Measurements from ENCODE around the gene LPP. TPM values are rescaled to one million over a fixed set of nuclear protein-coding genes. Genes with fewer than 3 reads are reported as not detected.

The LPP gene
- total RNA-seq, 1 experiment from 2014 or later: 20.4 TPM

GRCh38 chr3:188282871-188283270 lies 128.9 kb downstream of the LPP start:
- intact Hi-C loops (cut with micrococcal nuclease): no loop called here
- no peaks in the 10 kb centered on the region for H4K20me1 ChIP-seq (ENCODE audit: low read length)
- H3K27me3 ChIP-seq (ENCODE audit: low read length): no peaks in the 10 kb centered on the region
- no peaks in the 10 kb centered on the region for H3F3A ChIP-seq (ENCODE audit: low read length, unreplicated experiment)
- H3K36me3 ChIP-seq (ENCODE audit: low read depth, low read length): no peaks in the 10 kb centered on the region
- H3K9me2 ChIP-seq (replicated peaks; ENCODE audit: low read length): no peaks in the 10 kb centered on the region
- DNase-seq: no peak
- peaks cover 27% of the 10 kb centered on the region for H3K79me2 ChIP-seq (ENCODE audit: low read length)
- H3K9me3 ChIP-seq (ENCODE audit: low read length): no peaks in the 10 kb centered on the region
- H2AFZ ChIP-seq (ENCODE audit: low read length): no peak overlapping the region
- no peak overlapping the region for H3K9ac ChIP-seq (ENCODE audit: low read length)
- CTCF ChIA-PET: no interaction called here
- no peak overlapping the region for H3K27ac ChIP-seq (ENCODE audit: low read length)
- POLR2A ChIA-PET (ENCODE audit: unreplicated experiment): no interaction called here
- no peak overlapping the region for H3K4me3 ChIP-seq (ENCODE audit: low read length)
- no TSS peak for BruUV-seq (replicated peaks)
- no peak overlapping the region for H3K4me2 ChIP-seq (ENCODE audit: low read length)
- peaks cover 39% of the 10 kb centered on the region for H3K4me1 ChIP-seq (ENCODE audit: insufficient read depth, low read length)
- no peak for ATAC-seq
- no peak for TF ChIP-seq EZH2phosphoT487 (IDR thresholded peaks at IDR 0.05; ENCODE audit: borderline replicate concordance, low read length)
- no peak for TF ChIP-seq CTCF (conservative IDR thresholded peaks at IDR 0.05; ENCODE audit: low read depth, low read length)
- TF ChIP-seq EZH2 (IDR thresholded peaks at IDR 0.05; ENCODE audit: low read length, unreplicated experiment): no peak

GRCh38 chr3:188283347-188283746 lies 129.4 kb downstream of the LPP start:
- ChIA-PET POLR2A (ENCODE audit: unreplicated experiment) (no interaction called here), CTCF (no interaction called here)
- H4K20me1 ChIP-seq (ENCODE audit: low read length): no peaks in the 10 kb centered on the region
- no peaks in the 10 kb centered on the region for H3K9me3 ChIP-seq (ENCODE audit: low read length)
- H3K9ac ChIP-seq (ENCODE audit: low read length): no peak overlapping the region
- no peaks in the 10 kb centered on the region for H3F3A ChIP-seq (ENCODE audit: low read length, unreplicated experiment)
- H3K4me3 ChIP-seq (ENCODE audit: low read length): no peak overlapping the region
- no peak for ATAC-seq
- intact Hi-C loops (cut with micrococcal nuclease): no loop called here
- H3K36me3 ChIP-seq (ENCODE audit: low read depth, low read length): no peaks in the 10 kb centered on the region
- H3K27me3 ChIP-seq (ENCODE audit: low read length): no peaks in the 10 kb centered on the region
- H3K9me2 ChIP-seq (replicated peaks; ENCODE audit: low read length): no peaks in the 10 kb centered on the region
- BruUV-seq (replicated peaks): no TSS peak
- no peak for DNase-seq
- H3K79me2 ChIP-seq (ENCODE audit: low read length): peaks cover 31% of the 10 kb centered on the region
- no peak for TF ChIP-seq EZH2 (IDR thresholded peaks at IDR 0.05; ENCODE audit: low read length, unreplicated experiment)
- no peak for TF ChIP-seq EZH2phosphoT487 (IDR thresholded peaks at IDR 0.05; ENCODE audit: borderline replicate concordance, low read length)
- TF ChIP-seq CTCF (conservative IDR thresholded peaks at IDR 0.05; ENCODE audit: low read depth, low read length): no peak; the same call in 1 of the 2 replicates
- peaks cover 39% of the 10 kb centered on the region for H3K4me1 ChIP-seq (ENCODE audit: insufficient read depth, low read length)
- H3K27ac ChIP-seq (ENCODE audit: low read length): no peak overlapping the region
- H2AFZ ChIP-seq (ENCODE audit: low read length): no peak overlapping the region
- H3K4me2 ChIP-seq (ENCODE audit: low read length): no peak overlapping the region

- no peak for TF ChIP-seq EZH2phosphoT487 (IDR thresholded peaks at IDR 0.05; ENCODE audit: borderline replicate concordance, low read length)
- TF ChIP-seq EZH2 (IDR thresholded peaks at IDR 0.05; ENCODE audit: low read length, unreplicated experiment): no peak
- no peak for TF ChIP-seq CTCF (conservative IDR thresholded peaks at IDR 0.05; ENCODE audit: low read depth, low read length)
- BruUV-seq (replicated peaks): no TSS peak
- H3K79me2 ChIP-seq (ENCODE audit: low read length): peaks cover 31% of the 10 kb centered on the region
- no peaks in the 10 kb centered on the region for H3F3A ChIP-seq (ENCODE audit: low read length, unreplicated experiment)
- H3K27ac ChIP-seq (ENCODE audit: low read length): no peak overlapping the region
- no peak overlapping the region for H2AFZ ChIP-seq (ENCODE audit: low read length)
- intact Hi-C loops (cut with micrococcal nuclease): no loop called here
- POLR2A ChIA-PET (ENCODE audit: unreplicated experiment): interaction anchor here (1.0 kb wide), 1 partner anchor 29 kb away, joined by 6 read pairs; no protein-coding TSS in a partner anchor
- no peak overlapping the region for H3K9ac ChIP-seq (ENCODE audit: low read length)
- H3K4me2 ChIP-seq (ENCODE audit: low read length): no peak overlapping the region
- no peaks in the 10 kb centered on the region for H3K27me3 ChIP-seq (ENCODE audit: low read length)
- H4K20me1 ChIP-seq (ENCODE audit: low read length): no peaks in the 10 kb centered on the region
- peaks cover 39% of the 10 kb centered on the region for H3K4me1 ChIP-seq (ENCODE audit: insufficient read depth, low read length)
- H3K36me3 ChIP-seq (ENCODE audit: low read depth, low read length): no peaks in the 10 kb centered on the region
- H3K4me3 ChIP-seq (ENCODE audit: low read length): no peak overlapping the region
- DNase-seq (peak; percentile 43), ATAC-seq (no peak)
- no peaks in the 10 kb centered on the region for H3K9me3 ChIP-seq (ENCODE audit: low read length)
- H3K9me2 ChIP-seq (replicated peaks; ENCODE audit: low read length): no peaks in the 10 kb centered on the region
- CTCF ChIA-PET: interaction anchor here (0.6 kb wide), 1 partner anchor 117 kb away, joined by 4 read pairs; no protein-coding TSS in a partner anchor
These were observed 130.7 kb downstream of the LPP start for GRCh38 chr3:188284455-188285212.

All from PC-3 (cell line).